ENCODE data around the gene DNAJC10. TPM values are rescaled to one million over a fixed set of nuclear protein-coding genes. Genes with fewer than 3 reads are reported as not detected.
A peak's percentile ranks its signal among the peaks of the same experiment; 100 is the strongest.
"Not testable (repeated sequence)": the region's sequence is repeated elsewhere in the genome, so short reads cannot be mapped to it uniquely, and the experiment has no call there.

Gene DNAJC10
- total RNA-seq, 2 donors from 2014 or later, result 72.0 to 75.6 TPM

- TF ChIP-seq CTCF (IDR thresholded peaks at IDR 0.05), result no peak
- ATAC-seq (ENCODE audit: insufficient number of reproducible peaks, low FRiP score, low read depth), result no peak
- Histone ChIP-seq H3K27me3 (replicated peaks; ENCODE audit: insufficient read depth) (no peaks in the 10 kb centered on the region), H3K4me1 (ENCODE audit: control insufficient read depth in 1 of 2, low read depth in 2 of 2) (no peaks in the 10 kb centered on the region), H3K9me3 (no peaks in the 10 kb centered on the region), H3K36me3 (peaks cover 22% of the 10 kb centered on the region), H3K4me3 (no peak overlapping the region), H3K27ac (no peak overlapping the region)
- DNase-seq (ENCODE audit: low spot score), result no peak
Measured at GRCh38 chr2:182745061-182745460, 29.0 kb downstream of the DNAJC10 start.

GRCh38 chr2:182745894-182746293 is 29.8 kb downstream of the DNAJC10 start:
- not testable (repeated sequence) for H3K27me3 ChIP-seq (replicated peaks; ENCODE audit: insufficient read depth); H3K9me3 ChIP-seq; ATAC-seq (ENCODE audit: insufficient number of reproducible peaks, low FRiP score, low read depth); H3K4me3 ChIP-seq; H3K4me1 ChIP-seq (ENCODE audit: control insufficient read depth in 1 of 2, low read depth in 2 of 2); DNase-seq (ENCODE audit: low spot score); H3K27ac ChIP-seq
- H3K36me3 ChIP-seq, result peaks cover 22% of the 10 kb centered on the region

GRCh38 chr2:182754231-182754630 is 38.2 kb downstream of the DNAJC10 start:
- DNase-seq (ENCODE audit: low spot score), result no peak
- H3K9me3 ChIP-seq, result no peaks in the 10 kb centered on the region
- no peak for TF ChIP-seq CTCF (IDR thresholded peaks at IDR 0.05)
- H3K27ac ChIP-seq, result no peak overlapping the region
- no peak overlapping the region for H3K4me3 ChIP-seq
- peaks cover 0 to 7% of the 10 kb centered on the region in 2 donors for H3K4me1 ChIP-seq (ENCODE audit: control insufficient read depth in 1 of 2, low read depth in 2 of 2)
- no peaks in the 10 kb centered on the region for H3K27me3 ChIP-seq (replicated peaks; ENCODE audit: insufficient read depth)
- no peak for ATAC-seq (ENCODE audit: insufficient number of reproducible peaks, low FRiP score, low read depth)
- H3K36me3 ChIP-seq, result peaks cover 7% of the 10 kb centered on the region

- H3K27ac ChIP-seq, result no peak overlapping the region
- peaks cover 4% of the 10 kb centered on the region for H3K36me3 ChIP-seq
- H3K9me3 ChIP-seq, result no peaks in the 10 kb centered on the region
- no peak overlapping the region for H3K4me3 ChIP-seq
- H3K27me3 ChIP-seq (replicated peaks; ENCODE audit: insufficient read depth), result no peaks in the 10 kb centered on the region
- TF ChIP-seq CTCF (IDR thresholded peaks at IDR 0.05), result no peak
- ATAC-seq (ENCODE audit: insufficient number of reproducible peaks, low FRiP score, low read depth), result no peak
- H3K4me1 ChIP-seq (ENCODE audit: control insufficient read depth in 1 of 2, low read depth in 2 of 2), result peaks cover 0 to 7% of the 10 kb centered on the region in 2 donors
- no peak for DNase-seq (ENCODE audit: low spot score)
Measured at GRCh38 chr2:182758379-182758778, 42.3 kb downstream of the DNAJC10 start.

- H3K27ac ChIP-seq, result peak overlapping the region; percentile 52 to 54
- peak overlapping the region; percentile 40 for H3K4me3 ChIP-seq
- no peak for DNase-seq (ENCODE audit: low spot score)
- peak; percentile 14 for ATAC-seq (ENCODE audit: insufficient number of reproducible peaks, low FRiP score, low read depth)
- no peaks in the 10 kb centered on the region for H3K9me3 ChIP-seq
- TF ChIP-seq CTCF (IDR thresholded peaks at IDR 0.05), result no peak
- no peaks in the 10 kb centered on the region for H3K27me3 ChIP-seq (replicated peaks; ENCODE audit: insufficient read depth)
- peaks cover 8% of the 10 kb centered on the region for H3K36me3 ChIP-seq
- peaks cover 0 to 3% of the 10 kb centered on the region in 2 donors for H3K4me1 ChIP-seq (ENCODE audit: control insufficient read depth in 1 of 2, low read depth in 2 of 2)
Measured at GRCh38 chr2:182761903-182762302, 45.8 kb downstream of the DNAJC10 start.

GRCh38 chr2:182763311-182763912 is 47.4 kb downstream of the DNAJC10 start:
- TF ChIP-seq CTCF (IDR thresholded peaks at IDR 0.05), result peak; percentile 67
- Histone ChIP-seq H3K4me1 (ENCODE audit: control insufficient read depth in 1 of 2, low read depth in 2 of 2) (no peaks in the 10 kb centered on the region), H3K27ac (peak overlapping the region in 1 of 2 donors; percentile 52)

More at GRCh38 chr2:182763311-182763912, 47.4 kb downstream of the DNAJC10 start:
- no peaks in the 10 kb centered on the region for H3K27me3 ChIP-seq (replicated peaks; ENCODE audit: insufficient read depth)
- no peak for ATAC-seq (ENCODE audit: insufficient number of reproducible peaks, low FRiP score, low read depth)
- DNase-seq (ENCODE audit: low spot score), result no peak
- H3K9me3 ChIP-seq, result no peaks in the 10 kb centered on the region
- no peak overlapping the region for H3K4me3 ChIP-seq
- peaks cover 6% of the 10 kb centered on the region for H3K36me3 ChIP-seq

Measured in thoracic aorta (tissue), 2 donors.